T-cell (primary cell): ENCODE results near the gene ITGAL. TPM values are rescaled to one million over a fixed set of nuclear protein-coding genes. Genes with fewer than 3 reads are reported as not detected.
"Not testable (repeated sequence)": the region's sequence is repeated elsewhere in the genome, so short reads cannot be mapped to it uniquely, and the experiment has no call there.

Experiments used
- ATAC-seq, 4 experiments: fragments of 200-7000 bp in 3 of 4; fragments of 150-1000 bp in 1 of 4; cut with Tn5 transposase; replicated peaks in 1 of 4; 1 replicate in 3 of 4; 2 replicates in 1 of 4; pipeline ENCODE4 v1.10.0; 2021; ENCODE audit warnings: moderate library complexity in 3 of 4, mild to moderate bottlenecking in 2 of 4, moderate number of reproducible peaks in 1 of 4
- CTCF ChIA-PET, 2 donors: fragments of 300-600 bp; sonication (Branson Sonifier 250); formaldehyde crosslinking; loops; one replicate each; lab custom pipeline; 2022; ENCODE audit warnings: antibody characterized with exemption in 2 of 2; lab: Charles Lee
- POLR2A ChIA-PET, 2 donors: fragments of 300-600 bp; sonication (Branson Sonifier 250); formaldehyde crosslinking; loops; one replicate each; lab custom pipeline; 2022; ENCODE audit warnings: antibody characterized with exemption in 2 of 2; lab: Charles Lee
- DNase-seq, 35 experiments: peaks; one replicate each; pipeline versions ENCODE4 v3.0.0 to v3.0.0-alpha.2; 2013 to 2023
- H3K27ac ChIP-seq: one replicate; pipeline ENCODE4 v1.5.1; 2013; ENCODE audit warnings: low read length
- H3K27me3 ChIP-seq, 2 experiments: replicated peaks in 1 of 2; 1 replicate in 1 of 2; 2 replicates in 1 of 2; pipeline versions ENCODE4 v1.6.1 to v1.7.0; 2013; ENCODE audit warnings: low read length in 1 of 2, mixed read lengths in 1 of 2; ENCODE audit not compliant: control insufficient read depth in 2 of 2, insufficient read depth in 2 of 2; ENCODE audit errors: extremely low read depth in 1 of 2
- H3K36me3 ChIP-seq, 2 donors: 1 replicate in 1 of 2; 2 replicates in 1 of 2; pipeline versions ENCODE4 v1.6.1 to v1.7.0; 2013; ENCODE audit warnings: low read length in 1 of 2; ENCODE audit not compliant: control insufficient read depth in 2 of 2, insufficient read depth in 1 of 2; ENCODE audit errors: extremely low read depth in 1 of 2
- H3K4me1 ChIP-seq, 2 experiments: 1 replicate in 1 of 2; 2 replicates in 1 of 2; pipeline versions ENCODE4 v1.6.1 to v1.7.0; 2013; ENCODE audit warnings: low read length in 2 of 2, mixed read lengths in 1 of 2; ENCODE audit not compliant: insufficient read depth in 2 of 2, control insufficient read depth in 1 of 2; ENCODE audit errors: extremely low read depth in 1 of 2
- H3K4me3 ChIP-seq, 2 donors: 1 replicate in 1 of 2; 2 replicates in 1 of 2; pipeline versions ENCODE4 v1.5.1 to v1.7.0; 2013; ENCODE audit warnings: mild to moderate bottlenecking in 2 of 2, low read length in 1 of 2, moderate library complexity in 1 of 2; ENCODE audit not compliant: control insufficient read depth in 1 of 2; ENCODE audit errors: extremely low read depth in 1 of 2
- H3K9me3 ChIP-seq: 2 replicates; pipeline ENCODE4 v1.7.0; 2013
- H3K27ac Mint-ChIP-seq, 2 donors: one replicate each; pipeline ENCODE4 v1.8.0; 2020 to 2021; ENCODE audit warnings: mild to moderate bottlenecking in 2 of 2, mixed read lengths in 2 of 2
- H3K27me3 Mint-ChIP-seq, 2 donors: one replicate each; pipeline ENCODE4 v1.8.0; 2021 to 2022; ENCODE audit warnings: mixed read lengths in 2 of 2
- H3K36me3 Mint-ChIP-seq: one replicate; pipeline ENCODE4 v1.8.0; 2021; ENCODE audit warnings: mixed read lengths
- H3K4me1 Mint-ChIP-seq, 3 donors: one replicate each; pipeline ENCODE4 v1.8.0; 2020 to 2022; ENCODE audit warnings: mixed read lengths in 3 of 3, mild to moderate bottlenecking in 1 of 3
- H3K4me3 Mint-ChIP-seq, 3 donors: one replicate each; pipeline ENCODE4 v1.8.0; 2020 to 2022; ENCODE audit warnings: mild to moderate bottlenecking in 3 of 3, mixed read lengths in 3 of 3, moderate library complexity in 3 of 3
- H3K9me3 Mint-ChIP-seq, 3 donors: one replicate each; pipeline ENCODE4 v1.8.0; 2020 to 2022; ENCODE audit warnings: mixed read lengths in 3 of 3
- WGBS: methylation state at CpG from one replicate; pipeline ENCODE4 v1.1.5; 2013; ENCODE audit warnings: missing lambda C conversion rate; ENCODE audit not compliant: insufficient coverage; 5-methylcytosine and 5-hydroxymethylcytosine counted together
- total RNA-seq, 35 experiments: library from RNA in 6 of 35; stranded (reverse) in 6 of 35; fragments of 120-200 nt in 1 of 35; gene quantifications; one replicate each; pipeline versions ENCODE4 v1.2.1 to v1.2.4 and lab custom pipeline; 2013 to 2026

The ITGAL gene
- total RNA-seq, 5 donors from 2014 or later (not counting 1 experiment from before 2014, with no cell fraction given) = 322 to 640 (median 518) TPM

- no peak overlapping the region for H3K27ac ChIP-seq
- ATAC-seq (no peak), DNase-seq (no peak)
- Mint-ChIP-seq H3K9me3 (peaks cover 0 to 3% (median 0%) of the 10 kb centered on the region in 3 donors), H3K27ac (no peak overlapping the region), H3K4me3 (no peak overlapping the region), H3K4me1 (peaks cover 44 to 50% (median 49%) of the 10 kb centered on the region in 3 donors), H3K36me3 (peaks cover 6% of the 10 kb centered on the region), H3K27me3 (no peaks in the 10 kb centered on the region)
- no peaks in the 10 kb centered on the region for H3K27me3 ChIP-seq
- CTCF ChIA-PET = interaction anchor here (0.5 to 2.8 kb wide), 23 partner anchors 9 to 846 kb away, joined by 3 to 14 read pairs (median 4); partner anchors contain the start of genes DCTPP1 (in 1 of the 2) and ZNF747 (in 1 of the 2)
- WGBS = no CpG with 5 or more reads among the region's 3 CpGs
- POLR2A ChIA-PET = interaction anchor here (0.6 to 1.0 kb wide), 4 partner anchors 26 to 208 kb away, joined by 3 to 5 read pairs (median 3); no protein-coding TSS in a partner anchor
- peaks cover under 1 to 2% of the 10 kb centered on the region in 2 donors for H3K36me3 ChIP-seq
- H3K4me1 ChIP-seq = peaks cover 27 to 47% of the 10 kb centered on the region in 2 experiments
- no peak overlapping the region for H3K4me3 ChIP-seq
- H3K9me3 ChIP-seq = no peaks in the 10 kb centered on the region
These were observed 23.5 kb upstream of the ITGAL start for GRCh38 chr16:30449116-30449435.

- H3K4me1 ChIP-seq = peaks cover 14 to 49% of the 10 kb centered on the region in 2 experiments
- H3K9me3 ChIP-seq, DNase-seq, ATAC-seq, H3K27me3 ChIP-seq, H3K27me3 Mint-ChIP-seq, H3K36me3 Mint-ChIP-seq, H3K4me3 ChIP-seq, CTCF ChIA-PET, H3K27ac ChIP-seq, H3K9me3 Mint-ChIP-seq, H3K36me3 ChIP-seq: not testable (repeated sequence)
- WGBS = 100% methylated on average over 4 of the region's 20 CpGs
- POLR2A ChIA-PET = interaction anchor here in 1 of 2 donors (0.7 kb wide), 1 partner anchor 14 kb away, joined by 4 read pairs; no protein-coding TSS in a partner anchor
- Mint-ChIP-seq H3K4me3 (peak overlapping the region in 1 of 3 donors; percentile 22), H3K4me1 (peaks cover 49 to 51% (median 50%) of the 10 kb centered on the region in 3 donors), H3K27ac (peak overlapping the region; percentile 59 to 76)
These were observed 19.6 kb upstream of the ITGAL start for GRCh38 chr16:30452709-30453580.

- ATAC-seq (no peak), DNase-seq (no peak)
- Histone ChIP-seq H3K4me1 (peaks cover 20 to 46% of the 10 kb centered on the region in 2 experiments), H3K27me3 (no peaks in the 10 kb centered on the region), H3K36me3 (no peaks in the 10 kb centered on the region), H3K27ac (no peak overlapping the region), H3K4me3 (no peak overlapping the region), H3K9me3 (no peaks in the 10 kb centered on the region)
- Mint-ChIP-seq H3K9me3 (no peaks in the 10 kb centered on the region), H3K4me3 (no peak overlapping the region), H3K4me1 (peaks cover 52 to 57% (median 55%) of the 10 kb centered on the region in 3 donors), H3K27me3 (no peaks in the 10 kb centered on the region), H3K27ac (peak overlapping the region; percentile 42 to 68), H3K36me3 (no peaks in the 10 kb centered on the region)
- CTCF ChIA-PET = interaction anchor here in 1 of 2 donors (0.6 to 2.1 kb wide), 3 partner anchors 26 to 139 kb away, joined by 3 to 6 read pairs (median 3); partner anchors contain the start of gene DCTPP1
- WGBS = no CpG with 5 or more reads among the region's 1 CpG
- POLR2A ChIA-PET = no interaction called here
These were observed 16.2 kb upstream of the ITGAL start for GRCh38 chr16:30456302-30456701.

DNA sequence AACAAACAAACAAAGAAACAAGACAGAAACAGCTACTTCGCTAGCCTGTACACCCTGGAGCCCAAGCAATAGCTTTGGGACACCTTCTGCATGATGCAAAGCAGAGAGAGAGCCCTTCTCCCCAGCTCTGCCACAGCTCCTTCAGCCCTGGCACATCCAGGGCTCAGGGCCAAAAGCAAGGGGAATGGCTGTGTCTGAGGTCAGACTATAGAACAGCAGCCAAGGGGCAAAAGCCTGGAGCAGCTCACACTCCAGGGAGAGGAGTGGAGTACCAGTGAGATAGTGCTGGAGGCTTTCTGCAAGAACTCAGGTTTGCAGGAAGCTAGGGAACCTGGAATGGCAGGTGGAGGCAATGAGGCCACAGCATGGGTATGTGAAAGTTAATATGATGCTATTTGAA is 15.3 kb upstream of the ITGAL start:
- Histone ChIP-seq H3K4me3 (no peak overlapping the region), H3K9me3 (no peaks in the 10 kb centered on the region), H3K27me3 (no peaks in the 10 kb centered on the region), H3K4me1 (peaks cover 17 to 48% of the 10 kb centered on the region in 2 experiments), H3K27ac (no peak overlapping the region), H3K36me3 (no peaks in the 10 kb centered on the region)
- 100% methylated on average over 1 of the region's 1 CpG for WGBS
- H3K9me3 Mint-ChIP-seq = no peaks in the 10 kb centered on the region
- H3K4me1 Mint-ChIP-seq = peaks cover 54 to 55% (median 55%) of the 10 kb centered on the region in 3 donors
- DNase-seq (no peak), ATAC-seq (no peak)
- CTCF ChIA-PET = interaction anchor here in 1 of 2 donors (2.1 kb wide), 1 partner anchor 27 kb away, joined by 6 read pairs; the partner anchor contains the start of gene DCTPP1
- no peaks in the 10 kb centered on the region for H3K27me3 Mint-ChIP-seq
- H3K36me3 Mint-ChIP-seq = no peaks in the 10 kb centered on the region
- POLR2A ChIA-PET = interaction anchor here (1.0 to 1.2 kb wide), 2 partner anchors 14 to 27 kb away, joined by 3 read pairs; partner anchors contain the start of gene DCTPP1 (in 1 of the 2)
- peak overlapping the region in 1 of 2 donors; percentile 88 for H3K27ac Mint-ChIP-seq
- peak overlapping the region in 1 of 3 donors; percentile 14 for H3K4me3 Mint-ChIP-seq

GRCh38 chr16:30457743-30458560 is 14.6 kb upstream of the ITGAL start:
- H3K4me1 Mint-ChIP-seq = peaks cover 47 to 50% (median 48%) of the 10 kb centered on the region in 3 donors
- no peaks in the 10 kb centered on the region for H3K36me3 ChIP-seq
- no peaks in the 10 kb centered on the region for H3K9me3 ChIP-seq
- ChIA-PET POLR2A (interaction anchor here (0.5 to 1.2 kb wide), 4 partner anchors 14 to 184 kb away, joined by 3 to 7 read pairs (median 4); partner anchors contain the start of gene DCTPP1 (in 1 of the 2)), CTCF (interaction anchor here in 1 of 2 donors (0.6 to 2.1 kb wide), 5 partner anchors 7 to 75 kb away, joined by 3 to 6 read pairs (median 4); partner anchors contain the start of genes DCTPP1, ITGAL and SEPTIN1)
- WGBS = 90% methylated on average over 10 of the region's 16 CpGs
- H3K4me3 ChIP-seq = no peak overlapping the region
- ATAC-seq (no peak), DNase-seq (no peak)
- H3K4me3 Mint-ChIP-seq = peak overlapping the region; percentile 41 to 61 (median 47)
- peaks cover 13 to 45% of the 10 kb centered on the region in 2 experiments for H3K4me1 ChIP-seq
- H3K27me3 ChIP-seq = no peaks in the 10 kb centered on the region
- peak overlapping the region; percentile 42 for H3K27ac ChIP-seq
- no peaks in the 10 kb centered on the region for H3K27me3 Mint-ChIP-seq
- no peaks in the 10 kb centered on the region for H3K36me3 Mint-ChIP-seq
- H3K9me3 Mint-ChIP-seq = no peaks in the 10 kb centered on the region
- peak overlapping the region; percentile 88 to 93 for H3K27ac Mint-ChIP-seq
